AML-193 (cell line): ENCODE data around the gene MT1G.
"Not testable (repeated sequence)": the region's sequence is repeated elsewhere in the genome, so short reads cannot be mapped to it uniquely, and the experiment has no call there.

Experiments used
- DNase-seq, 2 experiments: peaks; one replicate each; lab custom pipeline; 2025; lab: John Stamatoyannopoulos, UW

Gene MT1G

DNA sequence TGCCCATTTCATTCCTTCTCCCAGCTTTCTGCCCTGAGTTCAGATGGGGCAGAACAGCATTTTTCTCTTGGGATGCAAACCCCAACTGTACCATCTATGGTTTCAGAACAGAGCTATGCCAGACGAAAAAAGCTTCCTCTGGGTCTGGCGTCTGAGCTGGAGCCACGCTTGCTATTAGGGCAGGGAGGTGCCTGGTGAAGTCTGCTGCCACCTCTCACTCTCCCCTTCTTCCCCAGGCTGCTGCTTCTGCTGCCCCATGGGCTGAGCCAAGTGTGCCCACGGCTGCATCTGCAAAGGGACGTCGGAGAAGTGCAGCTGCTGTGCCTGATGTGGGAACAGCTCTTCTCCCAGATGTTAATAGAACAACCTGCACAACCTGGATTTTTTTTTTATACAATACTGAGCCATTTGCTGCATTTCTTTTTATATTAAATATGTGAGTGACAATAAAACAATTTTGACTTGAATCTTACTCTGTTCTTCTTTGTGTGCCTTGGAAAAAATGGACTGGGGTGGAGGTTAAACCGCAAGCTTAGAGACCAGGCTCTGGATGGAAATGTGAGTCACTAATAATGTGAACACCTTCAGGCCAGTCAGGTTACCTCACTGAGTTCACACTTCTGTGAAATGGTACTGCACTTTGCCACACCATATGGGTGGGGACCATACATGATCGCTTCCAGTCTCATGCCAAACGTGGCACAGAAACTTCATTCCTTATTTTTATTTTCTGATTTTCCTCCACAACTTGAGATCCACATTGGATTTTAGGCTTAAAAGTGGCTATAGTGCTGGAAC lies 31.1 kb downstream of the MT1G start:
- no peak for DNase-seq

DNA sequence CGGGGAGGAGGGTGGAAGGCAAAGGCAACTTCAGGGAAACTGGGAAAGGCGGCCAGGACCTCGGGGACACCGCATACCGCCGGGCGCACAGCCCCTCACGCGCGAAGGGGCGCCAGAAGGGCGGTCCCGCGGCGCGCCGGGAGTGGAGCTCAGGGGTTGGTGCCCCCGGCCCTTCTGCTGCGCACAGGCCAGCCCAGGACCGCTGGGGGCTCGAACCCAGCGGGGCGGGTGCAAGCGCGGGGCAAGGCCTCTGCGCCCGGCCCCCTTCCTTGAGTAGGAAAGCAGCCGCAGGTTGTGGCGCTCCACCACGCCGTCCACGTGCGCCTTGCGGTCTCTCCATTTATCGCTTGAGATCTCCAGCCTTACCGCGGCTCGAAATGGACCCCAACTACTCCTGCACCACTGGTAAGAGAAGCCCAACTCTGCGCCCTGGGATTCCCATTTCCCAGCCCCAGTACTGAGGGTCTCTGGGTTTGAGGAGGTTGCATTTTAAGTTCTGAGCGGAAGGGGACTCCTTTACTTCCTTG lies 32.4 kb downstream of the MT1G start:
- DNase-seq: no peak

DNA sequence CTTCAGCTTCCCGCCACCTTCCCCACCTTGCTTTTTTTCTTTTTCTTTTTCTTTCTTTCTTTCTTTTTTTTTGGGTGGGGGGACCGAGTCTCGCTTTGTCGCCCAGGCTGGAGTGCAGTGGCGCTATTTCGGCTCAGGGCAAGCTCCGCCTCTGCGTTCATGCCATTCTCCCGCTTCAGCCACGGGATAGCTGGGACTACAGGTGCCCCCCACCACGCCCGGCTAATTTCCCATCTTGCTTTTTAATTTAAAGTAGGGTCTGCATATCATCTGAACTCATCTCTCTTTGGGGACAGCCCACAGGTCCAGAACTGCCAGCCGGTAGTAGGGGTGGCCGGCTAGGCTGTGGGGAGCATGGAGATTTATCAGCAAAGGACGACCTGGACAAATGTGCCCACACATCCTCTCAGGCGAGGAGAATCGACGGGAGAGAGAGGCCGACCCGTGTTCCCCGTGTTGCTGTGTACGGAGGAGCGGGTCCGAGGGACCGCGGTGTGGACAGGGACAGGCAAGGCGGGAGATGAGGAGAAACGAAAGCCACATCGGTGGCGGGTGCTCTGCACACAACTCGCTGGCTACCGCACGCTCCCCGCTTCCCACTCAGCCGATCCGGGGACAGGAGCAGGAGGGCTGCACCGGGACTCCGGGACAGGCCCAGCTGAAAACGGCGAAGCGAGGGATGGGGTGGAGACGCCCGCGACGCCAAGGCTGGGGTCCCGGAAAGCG lies 33.0 kb downstream of the MT1G start:
- no peak for DNase-seq

DNA sequence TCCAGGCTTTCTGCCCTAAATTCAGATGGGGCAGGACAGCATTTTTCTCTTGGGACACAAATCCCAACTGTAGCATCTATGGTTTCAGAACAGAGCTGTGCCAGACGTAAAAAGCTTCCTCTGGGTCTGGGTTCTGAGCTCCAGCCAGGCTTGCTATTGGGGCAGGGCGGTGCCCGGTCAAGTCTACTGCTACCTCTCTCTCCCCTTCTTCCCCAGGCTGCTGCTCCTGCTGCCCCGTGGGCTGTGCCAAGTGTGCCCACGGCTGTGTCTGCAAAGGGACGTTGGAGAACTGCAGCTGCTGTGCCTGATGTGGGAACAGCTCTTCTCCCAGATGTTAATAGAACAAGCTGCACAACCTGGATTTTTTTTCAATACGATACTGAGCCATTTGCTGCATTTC lies 34.3 kb downstream of the MT1G start:
- DNase-seq: no peak

DNA sequence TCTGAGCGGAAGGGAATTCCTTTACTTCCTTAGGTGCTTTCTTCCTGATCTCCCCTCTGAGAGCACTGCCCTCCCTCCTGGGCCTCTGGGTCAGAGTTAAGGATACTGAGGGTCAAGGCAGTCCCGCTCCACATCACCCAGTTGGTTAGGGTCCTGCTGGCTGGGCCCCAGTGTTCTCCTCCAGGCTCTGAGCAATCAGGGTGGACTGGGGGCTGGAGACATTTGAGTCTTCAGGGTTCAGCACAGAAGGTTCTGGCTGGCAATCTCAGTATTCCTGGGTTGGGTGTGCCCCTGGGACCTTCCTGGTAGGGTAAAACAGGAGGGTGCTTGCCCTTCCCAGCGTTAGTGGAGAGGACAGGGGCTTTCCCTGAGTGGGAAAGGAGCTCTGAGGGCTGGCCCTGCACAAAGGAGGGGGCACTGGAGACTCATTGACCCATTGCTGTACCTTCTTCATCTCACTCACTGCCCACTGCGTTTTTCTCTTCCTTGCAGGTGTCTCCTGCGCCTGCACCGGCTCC lies 35.0 kb downstream of the MT1G start:
- no peak for DNase-seq

DNA sequence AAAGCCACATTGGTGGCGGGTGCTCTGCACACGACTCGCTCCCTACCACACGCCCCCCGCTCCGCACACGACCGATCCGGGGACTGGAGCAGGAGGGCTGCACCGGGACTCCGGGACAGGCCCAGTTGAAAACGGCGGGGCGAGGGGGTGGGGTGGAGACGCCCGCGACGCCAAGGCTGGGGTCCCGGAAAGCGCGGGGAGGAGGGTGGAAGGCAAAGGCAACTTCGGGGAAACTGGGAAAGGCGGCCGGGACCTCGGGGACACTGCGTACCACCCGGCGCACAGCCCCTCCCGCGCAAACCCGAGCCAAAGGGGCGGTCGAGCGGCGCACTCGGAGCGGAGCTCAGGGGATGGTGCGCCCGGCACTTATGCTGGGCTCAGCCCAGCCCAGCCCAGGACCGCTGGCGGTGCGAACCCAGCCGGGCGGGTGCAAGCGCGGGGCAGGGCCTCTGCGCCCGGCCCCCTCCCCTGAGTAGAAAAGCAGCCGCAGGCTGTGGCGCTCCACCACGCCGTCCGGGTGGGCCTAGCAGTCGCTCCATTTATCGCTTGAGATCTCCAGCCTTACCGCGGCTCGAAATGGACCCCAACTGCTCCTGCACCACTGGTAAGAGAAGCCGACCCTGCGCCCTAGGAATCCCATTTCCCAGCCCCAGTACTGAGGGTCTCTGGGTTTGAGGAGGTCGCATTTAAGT lies 35.6 kb downstream of the MT1G start, which contains the start of gene MT1M:
Gene MT1M, plus strand, starts transcription at position 504 of the 692 bp plus-strand sequence. Its CDS starts 73 bp downstream, at position 577.
- DNase-seq: no peak

DNA sequence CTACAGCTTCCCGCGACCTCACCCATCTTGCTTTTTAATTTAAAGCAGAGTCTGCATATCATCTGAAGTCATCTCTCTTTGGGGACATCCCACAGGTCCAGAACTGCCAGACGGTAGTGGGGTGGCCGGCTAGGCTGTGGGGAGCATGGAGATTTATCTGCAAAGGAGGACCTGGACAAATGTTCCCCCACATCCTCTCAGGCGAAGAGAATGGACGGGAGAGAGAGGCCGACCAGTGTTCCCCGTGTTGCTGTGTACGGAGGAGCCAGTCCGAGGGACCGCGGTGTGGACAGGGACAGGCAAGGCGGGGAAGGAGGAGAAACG lies 36.1 kb downstream of the MT1G start:
- no peak for DNase-seq

DNA sequence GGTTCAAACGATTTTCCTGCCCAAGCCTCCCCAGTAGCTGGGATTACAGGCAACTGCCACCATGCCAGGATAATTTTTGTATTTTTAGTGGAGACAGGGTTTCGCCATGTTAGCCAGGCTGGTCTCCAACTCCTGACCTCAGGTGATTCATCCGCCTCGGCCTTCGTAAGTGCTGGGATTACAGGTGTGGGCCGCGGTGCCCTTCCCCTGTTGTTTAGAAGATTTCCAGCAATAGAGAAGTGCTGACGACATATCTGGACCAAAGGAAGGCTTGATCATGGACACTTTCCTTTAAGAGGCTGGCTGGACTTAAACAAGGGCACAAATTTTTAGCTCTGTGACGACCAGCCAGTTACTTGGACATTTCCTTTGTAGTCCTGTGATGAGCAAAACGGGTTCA lies 36.7 kb downstream of the MT1G start:
- DNase-seq: no peak

DNA sequence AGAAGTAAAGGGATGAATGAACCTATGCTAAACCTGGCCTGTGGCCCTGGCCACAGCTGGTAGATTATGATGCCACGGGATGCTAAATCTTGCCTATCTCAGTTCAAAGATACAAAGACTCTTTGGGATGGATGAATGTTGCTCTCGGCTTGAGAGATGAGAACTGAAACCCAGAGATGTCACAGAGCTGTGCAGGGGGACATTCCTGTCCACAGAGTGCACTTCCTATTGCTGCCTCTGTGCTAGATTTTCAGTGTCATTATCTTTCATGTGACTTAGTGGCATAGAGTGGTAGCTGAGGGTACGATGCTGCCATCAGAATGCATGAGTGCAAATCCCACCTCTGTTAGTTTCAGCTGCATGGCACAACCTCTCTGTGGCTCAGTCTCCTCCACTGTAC lies 37.7 kb downstream of the MT1G start:
- no peak for DNase-seq

DNA sequence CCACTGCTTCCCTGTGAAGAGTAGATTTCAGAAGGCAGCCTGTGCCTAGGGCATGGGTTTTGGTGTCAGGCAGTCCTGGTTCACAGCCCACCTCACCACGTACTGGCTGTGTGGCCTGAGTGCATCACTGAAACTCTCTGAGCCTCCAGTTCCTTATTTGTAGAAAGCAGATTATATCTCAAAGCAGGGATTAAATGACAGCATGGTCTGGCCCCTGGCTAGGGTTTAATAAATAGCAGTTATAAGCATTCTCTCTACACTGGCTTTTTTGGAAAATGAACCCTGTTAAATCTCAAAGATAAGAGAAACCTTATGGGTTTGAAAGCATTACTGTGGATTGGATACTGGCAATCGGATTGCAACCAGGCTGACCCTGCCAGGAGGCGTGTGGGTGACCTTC lies 38.3 kb downstream of the MT1G start:
- no peak for DNase-seq

DNA sequence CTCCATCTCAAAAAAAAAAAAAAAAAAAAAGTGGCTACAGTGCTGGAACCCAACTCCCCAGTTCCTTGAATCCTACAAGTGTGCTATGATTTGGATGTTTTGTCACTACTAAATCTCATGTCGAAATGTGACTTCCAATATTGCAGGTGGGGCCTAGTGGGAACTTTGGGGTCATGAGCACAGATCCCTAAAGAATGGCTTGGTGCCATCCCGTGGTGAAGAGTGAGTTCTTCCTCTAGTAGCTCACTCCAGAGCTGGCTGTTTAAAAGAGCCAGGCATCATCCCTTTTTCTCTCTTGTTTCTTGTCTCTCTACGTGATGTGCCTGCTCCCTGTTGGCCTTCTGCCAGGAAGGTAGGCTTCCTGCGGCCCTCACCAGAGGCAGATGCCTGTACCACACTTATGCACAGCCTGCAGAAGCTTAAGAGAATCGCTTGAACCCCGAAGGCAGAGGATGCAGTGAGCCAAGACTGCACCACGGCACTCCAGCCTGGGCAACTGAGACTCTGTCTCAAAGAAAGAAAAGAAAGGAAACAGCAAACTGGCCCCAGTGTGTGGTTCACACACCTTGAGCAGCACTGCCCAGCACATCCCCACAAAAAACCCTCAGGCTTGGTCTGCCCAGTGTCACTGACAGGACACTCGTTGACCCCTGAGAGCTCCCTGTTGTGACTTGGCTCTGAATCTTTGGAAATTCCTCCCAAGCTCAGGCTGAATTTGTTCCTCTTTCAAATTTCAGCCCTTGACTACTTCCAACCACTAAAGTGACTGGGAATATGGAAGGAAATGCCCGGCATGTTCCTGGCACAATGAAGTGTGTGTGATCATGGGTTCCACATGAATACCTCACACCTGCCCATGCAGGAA lies 39.1 kb downstream of the MT1G start:
- no peak for DNase-seq

DNA sequence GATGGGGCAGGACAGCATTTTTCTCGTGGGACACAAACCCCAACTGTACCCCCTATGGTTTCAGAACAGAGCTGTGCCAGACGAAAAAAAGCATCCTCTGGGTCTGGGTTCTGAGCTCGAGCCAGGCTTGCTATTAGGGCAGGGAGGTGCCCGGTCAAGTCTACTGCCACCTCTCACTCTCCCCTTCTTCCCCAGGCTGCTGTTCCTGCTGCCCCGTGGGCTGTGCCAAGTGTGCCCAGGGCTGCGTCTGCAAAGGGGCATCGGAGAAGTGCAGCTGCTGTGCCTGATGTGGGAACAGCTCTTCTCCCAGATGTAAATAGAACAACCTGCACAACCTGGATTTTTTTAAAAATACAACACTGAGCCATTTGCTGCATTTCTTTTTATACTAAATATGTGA lies 41.2 kb downstream of the MT1G start:
- no peak for DNase-seq

DNA sequence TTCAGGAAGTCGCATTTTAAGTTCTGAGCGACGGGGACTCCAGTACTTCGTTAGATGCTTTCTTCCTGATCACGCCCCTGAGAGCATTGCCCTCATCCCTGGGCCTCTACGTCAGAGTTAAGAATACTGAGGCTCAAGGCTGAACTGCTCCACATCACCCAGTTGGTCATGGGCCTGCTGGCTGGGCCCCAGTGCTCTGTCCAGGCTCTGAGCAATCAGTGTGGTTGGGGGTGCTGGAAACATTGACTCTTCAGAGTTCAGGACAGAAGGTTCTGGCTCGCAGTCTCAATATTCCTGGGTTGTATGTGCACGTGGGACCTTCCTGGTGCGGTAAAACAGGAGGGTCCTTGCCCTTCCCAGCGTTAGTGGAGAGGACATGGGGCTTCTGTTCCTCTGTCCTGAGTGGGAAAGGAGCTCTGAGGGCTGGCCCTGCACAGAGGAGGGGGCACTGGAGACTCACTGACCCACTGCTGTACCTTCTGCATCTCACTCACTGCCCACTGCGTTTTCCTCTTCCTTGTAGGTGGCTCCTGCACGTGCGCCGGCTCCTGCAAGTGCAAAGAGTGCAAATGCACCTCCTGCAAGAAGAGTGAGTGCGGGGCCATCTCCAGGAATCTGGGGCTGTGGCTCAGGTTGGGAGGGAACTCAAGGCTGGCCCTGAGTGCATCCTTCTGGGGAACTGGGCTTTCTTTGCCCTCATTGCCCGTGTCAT lies 41.8 kb downstream of the MT1G start:
- DNase-seq: no peak

DNA sequence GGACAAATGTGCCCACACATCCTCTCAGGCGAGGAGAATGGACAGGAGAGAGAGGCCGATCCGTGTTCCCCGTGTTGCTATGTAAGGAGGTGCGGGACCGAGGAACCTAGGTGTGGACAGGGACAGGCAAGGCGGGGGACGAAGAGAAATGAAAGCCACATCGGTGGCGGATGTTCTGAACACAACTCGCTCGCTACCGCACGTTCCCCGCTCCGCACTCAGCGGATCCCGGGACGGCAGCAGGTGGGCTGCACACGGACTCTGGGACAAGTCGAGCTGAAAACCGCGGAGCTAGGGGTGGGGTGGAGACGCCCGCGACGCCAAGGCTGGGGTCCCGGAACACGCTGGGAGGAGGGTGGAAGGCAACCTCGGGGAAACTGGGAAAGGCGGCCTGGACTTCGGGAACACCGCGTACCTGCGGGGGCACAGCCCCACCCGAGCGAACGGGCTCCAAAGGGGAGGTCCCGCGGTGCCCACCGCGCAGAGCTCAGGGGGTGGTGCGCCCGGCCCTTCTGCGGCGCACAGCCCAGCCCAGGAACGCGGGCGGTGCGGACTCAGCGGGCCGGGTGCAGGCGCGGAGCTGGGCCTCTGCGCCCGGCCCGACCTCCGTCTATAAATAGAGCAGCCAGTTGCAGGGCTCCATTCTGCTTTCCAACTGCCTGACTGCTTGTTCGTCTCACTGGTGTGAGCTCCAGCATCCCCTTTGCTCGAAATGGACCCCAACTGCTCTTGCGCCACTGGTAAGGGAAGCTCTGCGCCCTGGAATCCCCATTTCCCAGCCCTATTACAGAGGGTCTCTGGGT lies 42.5 kb downstream of the MT1G start, which contains the start of gene MT1E:
Gene MT1E, plus strand, starts transcription at position 642 of the 803 bp plus-strand sequence. Its CDS starts 71 bp downstream, at position 713.
- DNase-seq: peak; percentile 44 to 52

DNA sequence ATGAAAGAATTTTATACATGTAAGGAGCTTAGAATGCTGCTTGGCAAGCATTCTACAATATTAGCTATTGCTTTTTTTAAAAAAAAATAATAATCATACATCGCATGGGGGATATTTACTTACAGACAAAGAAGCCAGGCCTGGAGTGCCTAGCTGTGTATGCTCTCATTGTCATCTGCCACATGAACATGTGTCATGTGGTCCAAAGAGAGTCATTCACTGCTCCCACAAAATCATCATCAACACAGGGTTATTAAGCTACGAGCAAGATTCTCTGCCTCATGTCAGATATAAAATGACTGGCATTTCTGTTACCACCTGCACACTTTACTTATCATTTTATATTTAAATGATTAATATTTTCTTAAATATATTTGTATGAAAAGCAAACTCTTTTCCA lies 44.2 kb downstream of the MT1G start:
- no peak for DNase-seq

DNA sequence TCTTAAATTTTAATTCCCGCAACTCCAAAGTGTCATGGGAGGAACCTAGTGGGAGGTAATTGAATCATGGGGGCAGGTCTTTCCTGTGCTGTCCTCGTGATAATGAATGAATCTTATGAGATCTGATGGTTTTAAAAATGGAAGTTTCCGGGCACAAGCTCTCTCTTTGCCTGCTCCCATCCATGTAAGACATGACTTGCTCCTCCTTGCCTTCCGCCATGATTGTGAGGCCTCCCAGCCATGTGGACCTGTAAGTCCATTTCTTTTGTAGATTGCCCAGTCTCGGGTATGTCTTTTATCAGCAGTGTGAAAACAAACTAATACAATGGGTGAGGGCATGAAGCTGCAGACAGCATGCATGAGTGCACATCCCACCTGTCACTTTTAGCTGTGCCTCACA lies 44.7 kb downstream of the MT1G start:
- DNase-seq: not testable (repeated sequence)

DNA sequence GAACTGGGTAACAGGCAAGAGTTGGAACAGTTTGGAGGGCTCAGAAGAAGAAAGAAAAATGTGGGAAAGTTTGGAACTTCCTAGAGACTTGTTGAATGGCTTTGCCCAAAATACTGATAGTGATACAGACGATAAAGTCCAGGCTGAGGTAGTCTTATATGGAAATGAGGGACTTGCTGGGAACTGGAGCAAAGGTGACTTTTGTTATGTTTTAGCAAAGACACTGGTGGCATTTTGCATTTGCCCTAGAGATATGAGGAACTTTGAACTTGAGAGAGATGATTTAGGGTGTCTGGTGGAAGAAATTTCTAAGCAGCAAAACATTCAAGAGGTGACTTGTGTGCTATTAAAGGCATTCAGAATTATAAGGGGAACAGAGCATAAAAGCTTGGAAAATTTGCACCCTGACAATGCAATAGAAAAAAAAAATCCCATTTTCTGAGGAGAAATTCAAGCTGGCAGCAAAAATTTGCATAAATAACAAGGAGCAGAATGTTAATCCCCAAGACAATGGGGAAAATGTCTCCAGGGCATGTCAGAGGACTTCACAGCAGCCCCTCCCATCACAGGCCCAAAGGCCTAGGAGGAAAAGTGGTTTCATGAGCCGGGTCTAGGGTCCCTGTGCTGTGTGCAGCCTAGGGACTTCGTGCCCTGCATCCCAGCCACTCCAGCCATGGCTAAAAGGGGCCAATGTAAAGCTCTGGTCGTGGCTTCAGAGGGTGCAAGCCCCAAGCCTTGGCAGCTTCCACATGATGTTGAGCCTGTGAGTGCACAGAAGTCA lies 46.0 kb downstream of the MT1G start:
- not testable (repeated sequence) for DNase-seq

DNA sequence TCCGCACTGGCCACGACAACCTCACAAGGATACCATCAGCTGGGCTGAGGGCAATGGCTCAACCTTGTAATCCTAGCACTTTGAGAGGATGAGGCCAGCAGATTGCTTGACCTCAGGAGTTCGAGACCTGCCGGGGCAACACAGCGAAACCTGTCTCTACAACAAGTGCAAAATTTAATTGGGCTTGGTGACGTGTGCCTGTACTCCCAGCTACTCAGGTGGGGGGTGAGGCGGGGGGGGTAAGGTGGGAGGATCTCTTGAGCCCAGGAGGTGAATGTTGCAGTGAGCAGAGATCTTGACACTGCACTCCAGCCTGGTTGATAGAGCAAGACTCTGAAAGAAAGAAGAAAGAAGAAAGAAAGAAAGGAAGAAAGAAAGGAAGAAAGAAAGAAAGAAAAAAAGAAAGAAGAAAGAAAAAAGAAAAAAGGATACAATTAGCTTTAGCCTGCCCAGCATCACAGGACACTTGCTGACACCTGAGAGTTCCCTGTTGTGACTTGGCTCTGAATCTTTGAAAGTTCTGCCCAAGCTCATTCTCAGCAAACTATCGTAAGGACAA lies 47.4 kb downstream of the MT1G start:
- no peak for DNase-seq

DNA sequence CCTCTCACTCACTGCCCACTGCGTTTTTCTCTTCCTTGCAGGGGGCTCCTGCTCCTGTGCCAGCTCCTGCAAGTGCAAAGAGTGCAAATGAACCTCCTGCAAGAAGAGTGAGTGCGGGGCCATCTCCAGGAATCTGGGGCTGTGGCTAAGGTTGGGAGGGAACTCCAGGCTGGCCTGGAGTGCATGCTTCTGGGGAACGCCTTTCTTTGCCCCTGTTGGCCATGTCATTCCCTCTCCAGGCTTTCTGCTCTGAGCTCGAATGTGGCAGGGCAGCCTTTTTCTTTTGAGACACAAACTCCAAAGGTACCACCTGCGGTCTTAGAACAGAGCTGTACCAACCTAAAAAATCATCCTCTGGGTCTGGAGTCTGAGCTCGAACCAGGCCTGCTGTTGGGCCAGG lies 49.7 kb downstream of the MT1G start:
- no peak for DNase-seq
